Measurements from ENCODE around the gene GRK4.

DNA sequence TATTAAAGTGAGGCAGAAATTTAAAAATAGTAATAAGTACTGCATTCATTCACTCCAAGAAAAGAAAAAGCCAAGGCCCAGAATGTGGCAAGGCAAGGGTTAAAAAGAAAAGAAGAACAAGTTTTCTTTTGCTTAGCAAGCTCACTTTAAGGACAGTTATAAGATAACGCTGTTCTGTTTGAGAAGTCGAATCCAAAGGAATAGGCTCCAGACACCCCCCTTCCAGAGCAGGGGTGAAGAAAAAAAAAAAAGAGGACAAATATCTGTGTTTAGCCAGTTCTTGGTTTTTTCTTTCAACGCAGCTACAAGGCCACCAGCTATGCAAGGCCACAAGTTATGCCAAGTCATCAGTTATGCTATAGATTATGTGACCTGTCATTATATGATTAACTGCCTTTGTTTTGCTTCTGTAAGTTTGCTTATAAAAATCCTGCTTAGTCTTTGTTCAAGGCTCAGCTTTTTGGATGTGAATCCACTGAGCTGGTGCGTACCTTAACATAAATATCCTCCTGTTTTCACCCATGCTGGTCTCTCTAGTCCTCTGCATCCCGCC, 1.4 kb downstream of the GRK4 start:
- TF ChIP-seq POLR2A (IDR thresholded peaks at IDR 0.05): no peak
- TF ChIP-seq, protein P1, sequence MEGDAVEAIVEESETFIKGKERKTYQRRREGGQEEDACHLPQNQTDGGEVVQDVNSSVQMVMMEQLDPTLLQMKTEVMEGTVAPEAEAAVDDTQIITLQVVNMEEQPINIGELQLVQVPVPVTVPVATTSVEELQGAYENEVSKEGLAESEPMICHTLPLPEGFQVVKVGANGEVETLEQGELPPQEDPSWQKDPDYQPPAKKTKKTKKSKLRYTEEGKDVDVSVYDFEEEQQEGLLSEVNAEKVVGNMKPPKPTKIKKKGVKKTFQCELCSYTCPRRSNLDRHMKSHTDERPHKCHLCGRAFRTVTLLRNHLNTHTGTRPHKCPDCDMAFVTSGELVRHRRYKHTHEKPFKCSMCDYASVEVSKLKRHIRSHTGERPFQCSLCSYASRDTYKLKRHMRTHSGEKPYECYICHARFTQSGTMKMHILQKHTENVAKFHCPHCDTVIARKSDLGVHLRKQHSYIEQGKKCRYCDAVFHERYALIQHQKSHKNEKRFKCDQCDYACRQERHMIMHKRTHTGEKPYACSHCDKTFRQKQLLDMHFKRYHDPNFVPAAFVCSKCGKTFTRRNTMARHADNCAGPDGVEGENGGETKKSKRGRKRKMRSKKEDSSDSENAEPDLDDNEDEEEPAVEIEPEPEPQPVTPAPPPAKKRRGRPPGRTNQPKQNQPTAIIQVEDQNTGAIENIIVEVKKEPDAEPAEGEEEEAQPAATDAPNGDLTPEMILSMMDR (IDR thresholded peaks at IDR 0.05): no peak
